Cardiac fibroblast (primary cell): ENCODE data around the gene PTPRN2.

ENCODE experiments used
- DNase-seq, 2 donors: peaks; one replicate each; pipeline versions ENCODE4 v3.0.0 to v3.0.0-alpha.2; 2010; ENCODE audit warnings: low read depth in 2 of 2
- H3K4me3 ChIP-seq, 2 donors: replicated peaks in 1 of 2; 1 replicate in 1 of 2; 2 replicates in 1 of 2; pipeline ENCODE4 v1.5.1; 2011; ENCODE audit warnings: low read depth in 2 of 2, low read length in 2 of 2, mild to moderate bottlenecking in 2 of 2, moderate library complexity in 1 of 2
- CTCF ChIP-seq: IDR thresholded peaks from one replicate; pipeline ENCODE4 v1.5.1; 2011; ENCODE audit warnings: low read depth, mild to moderate bottlenecking, low read length, inconsistent platforms

PTPRN2 gene

DNA sequence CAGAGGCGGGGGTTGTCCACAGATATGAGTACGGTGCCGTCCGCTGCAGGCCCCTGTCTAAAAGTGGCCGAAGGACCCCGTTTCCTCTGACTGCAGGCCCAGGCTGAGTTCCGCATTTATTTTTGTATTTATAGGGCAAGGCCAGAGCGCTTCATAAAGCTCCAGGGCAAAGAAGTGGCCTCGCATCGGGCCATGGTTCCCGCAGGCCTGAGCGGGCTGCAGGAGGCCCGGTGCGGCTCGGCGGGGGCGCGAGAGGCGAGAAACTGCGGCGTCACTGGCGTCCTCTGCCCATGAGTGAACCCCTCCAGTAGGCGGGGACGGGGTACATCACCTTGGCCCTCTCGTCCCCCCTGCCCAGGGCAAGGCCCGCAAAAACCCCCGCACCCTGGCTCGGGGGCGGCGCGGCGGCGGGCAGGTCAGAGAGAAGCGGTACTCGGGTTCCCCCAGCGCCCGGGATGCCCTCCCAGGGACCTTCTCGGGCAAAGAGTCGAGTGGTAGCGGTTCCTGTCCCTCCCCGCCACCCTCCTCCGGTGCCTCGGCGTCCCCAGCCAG, 895.1 kb downstream of the PTPRN2 start:
- no peak for DNase-seq
- H3K4me3 ChIP-seq, result no peak overlapping the region
- no peak for TF ChIP-seq CTCF

DNA sequence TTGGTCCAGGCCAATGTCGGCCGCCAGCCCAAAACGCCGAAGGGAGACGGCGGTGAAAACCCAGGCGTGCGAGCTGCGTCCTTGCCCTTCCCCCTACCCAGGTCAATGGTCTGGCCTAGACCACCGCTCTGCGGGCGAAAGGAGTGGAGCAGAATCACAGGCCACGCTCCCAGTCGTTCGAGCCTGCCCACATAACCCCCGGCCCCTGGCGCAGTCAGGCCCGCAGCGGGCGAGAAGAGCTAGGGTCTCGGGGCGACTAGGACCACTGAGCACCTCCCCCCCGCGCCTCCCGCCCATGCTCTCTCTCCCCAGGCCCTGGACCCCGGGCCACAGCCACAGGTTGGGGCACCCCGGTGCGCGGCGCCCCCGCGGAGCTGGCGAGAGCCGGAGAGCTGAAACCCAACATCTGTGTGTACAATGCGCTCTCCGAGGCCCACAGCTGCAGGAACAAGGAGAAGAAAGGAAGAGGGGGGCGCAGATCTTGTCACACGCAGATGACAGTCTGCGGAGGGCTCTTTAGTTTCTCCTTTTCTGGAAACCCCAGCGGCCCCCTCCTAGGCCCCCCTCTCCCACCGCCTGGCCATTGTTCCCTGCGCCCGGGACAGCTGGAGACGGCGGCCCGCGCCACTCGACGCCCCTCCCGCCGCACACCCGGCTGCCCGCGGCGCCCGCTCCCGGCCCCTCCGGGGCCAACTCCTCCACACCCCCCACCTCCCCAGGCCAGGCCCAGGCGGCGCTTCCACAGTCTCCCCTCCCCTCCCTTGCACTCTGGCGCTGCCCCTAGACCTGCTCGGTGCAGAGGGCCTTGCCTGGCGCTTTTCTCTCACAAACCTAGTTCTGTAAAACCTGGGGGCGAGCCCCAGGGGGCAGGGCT, 895.8 kb downstream of the PTPRN2 start:
- peak in 1 of 2 donors; percentile 10 for DNase-seq
- TF ChIP-seq CTCF, result no peak
- no peak overlapping the region for H3K4me3 ChIP-seq

- peak; percentile 63 to 79 for DNase-seq
- TF ChIP-seq CTCF, result no peak
- peak overlapping the region in 1 of 2 donors; percentile 8 for H3K4me3 ChIP-seq
Observed at GRCh38 chr7:157690833-157691585, 896.6 kb downstream of the PTPRN2 start.

- peak overlapping the region; percentile 18 to 25 for H3K4me3 ChIP-seq
- DNase-seq, result peak in 1 of 2 donors; percentile 7
- TF ChIP-seq CTCF, result no peak
Observed at GRCh38 chr7:157690058-157690832, 897.4 kb downstream of the PTPRN2 start.

DNA sequence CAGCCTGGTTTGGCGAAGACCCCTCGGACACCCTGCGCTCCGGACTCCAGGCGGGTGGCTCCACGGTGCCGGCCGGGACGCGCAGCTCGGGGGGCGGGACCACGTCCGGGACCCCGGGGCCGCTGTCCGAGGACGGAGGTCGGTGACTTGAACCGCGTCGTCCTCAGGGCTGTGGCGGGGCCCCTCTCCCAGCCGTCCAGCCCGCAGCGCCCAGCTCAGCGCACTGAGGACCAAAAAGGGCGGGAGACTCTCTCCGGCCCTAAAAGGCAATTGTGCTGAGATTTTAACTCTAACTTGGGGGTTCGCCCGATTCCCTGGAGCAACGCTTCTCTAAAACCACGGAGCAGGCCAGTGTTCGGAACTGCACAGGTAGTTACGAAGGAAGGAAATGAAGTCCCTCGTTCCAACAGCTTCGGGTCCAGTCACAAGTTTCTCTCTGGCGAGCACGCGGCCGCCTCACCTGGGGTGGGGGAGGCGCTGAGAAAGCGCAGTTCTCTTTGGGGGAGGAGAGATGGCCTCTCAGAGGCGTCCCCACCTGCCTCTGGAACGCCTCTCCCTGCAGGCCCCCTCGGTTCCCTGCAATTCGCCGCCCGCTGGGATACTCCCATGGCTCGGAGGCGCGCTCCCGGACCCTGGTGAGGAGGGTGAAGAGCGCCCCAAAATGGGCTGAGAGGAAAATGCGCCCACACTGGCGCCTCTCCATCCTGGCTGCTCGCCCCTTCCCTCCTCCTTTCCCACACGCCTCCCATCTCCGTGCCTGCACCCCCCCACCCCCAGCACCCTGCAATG, 898.2 kb downstream of the PTPRN2 start:
- DNase-seq, result no peak
- no peak overlapping the region for H3K4me3 ChIP-seq
- TF ChIP-seq CTCF, result no peak
